BE2C (cell line): ENCODE results near the gene TMEM151A. TPM values are rescaled to one million over a fixed set of nuclear protein-coding genes. Genes with fewer than 3 reads are reported as not detected.

Experiments
- DNase-seq: peaks from one replicate; pipeline ENCODE4 v3.0.0-alpha.2; 2020
- H3K27me3 ChIP-seq: fragments of 250-450 bp; sonication (Bioruptor Pico); 2 replicates; pipeline ENCODE4 v1.5.1; 2020; ENCODE audit warnings: mild to moderate bottlenecking
- H3K36me3 ChIP-seq: fragments of 250-450 bp; sonication (Bioruptor Pico); 2 replicates; pipeline ENCODE4 v1.5.1; 2020; ENCODE audit warnings: mild to moderate bottlenecking
- H3K4me1 ChIP-seq: fragments of 250-450 bp; sonication (Bioruptor Pico); 2 replicates; pipeline ENCODE4 v1.5.1; 2020
- H3K4me3 ChIP-seq: 2 replicates; pipeline ENCODE4 v1.5.1; 2011; ENCODE audit warnings: low read depth, low read length
- H3K9me3 ChIP-seq: fragments of 250-450 bp; sonication (Bioruptor Pico); 2 replicates; pipeline ENCODE4 v1.5.1; 2020
- CTCF ChIP-seq: IDR thresholded peaks from 2 replicates; pipeline ENCODE4 v1.5.1; 2012; ENCODE audit warnings: mild to moderate bottlenecking, low read depth, low read length
- polyA plus RNA-seq: library from polyadenylated mRNA; unstranded; fragments of >200 nt; gene quantifications from one replicate; pipeline ENCODE4 v1.2.1, GENCODE V29; 2012; ENCODE audit warnings: low read depth, missing spikeins; ENCODE audit not compliant: insufficient read length, insufficient read depth

Gene TMEM151A
- polyA plus RNA-seq, result 16.8 TPM

- no peak for TF ChIP-seq CTCF
- Histone ChIP-seq H3K4me3 (peak within 1 kb of the TSS; percentile 60), H3K4me1 (peaks cover 5% of the 10 kb centered on the region), H3K27me3 (no peaks in the 10 kb centered on the region), H3K36me3 (peaks cover under 1% of the 10 kb centered on the region; the same call in 1 of the 2 replicates), H3K9me3 (no peaks in the 10 kb centered on the region)
- peak; percentile 56 for DNase-seq
Observed at GRCh38 chr11:66291706-66292542, at the start of gene TMEM151A. TSS of gene TMEM151A (plus strand) at chr11:66291894. CDS start at chr11:66292014, 120 bp downstream.

- Histone ChIP-seq H3K4me1 (no peaks in the 10 kb centered on the region), H3K27me3 (no peaks in the 10 kb centered on the region), H3K36me3 (peaks cover 3% of the 10 kb centered on the region)
Observed at GRCh38 chr11:66242095-66242765, 49.5 kb upstream of the TMEM151A start.

DNA sequence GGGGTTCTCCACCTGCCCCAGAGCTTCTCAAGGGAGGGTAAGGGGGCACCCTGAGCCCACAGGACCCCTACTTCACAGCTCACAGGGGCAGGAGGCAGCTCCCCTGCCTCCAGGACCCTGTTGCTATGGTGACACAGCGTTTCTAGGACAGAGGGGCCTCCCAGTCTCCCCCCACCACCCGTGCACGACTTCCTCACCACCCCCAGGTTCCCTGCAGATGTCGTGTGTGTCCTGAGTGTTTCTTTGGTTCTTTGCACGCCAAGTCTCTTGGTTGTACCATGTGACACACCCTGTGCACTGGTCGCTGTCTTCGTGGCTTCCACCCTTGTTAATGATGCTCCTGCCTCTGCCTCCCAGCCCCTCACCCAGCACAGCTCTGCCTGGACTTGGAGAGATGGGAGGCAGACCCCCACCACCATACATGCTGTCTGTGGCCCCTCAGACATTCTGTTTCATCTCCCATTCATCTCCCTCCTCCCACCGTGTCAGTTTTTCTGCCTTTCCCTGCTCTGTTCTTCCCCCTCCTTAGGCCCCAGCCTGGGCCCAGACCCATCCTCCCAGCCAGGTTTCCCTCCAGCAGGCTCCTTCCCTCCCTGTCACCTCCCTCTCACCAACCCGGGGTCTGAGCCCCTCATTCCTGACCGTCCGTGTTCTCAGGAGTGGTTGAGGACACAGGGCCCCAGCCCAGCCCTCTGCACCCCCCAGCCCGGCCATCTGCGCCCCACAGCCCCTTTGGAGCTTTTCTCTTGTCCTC lies 47.7 kb upstream of the TMEM151A start:
- no peak for DNase-seq
- Histone ChIP-seq H3K36me3 (no peaks in the 10 kb centered on the region; the same call in 1 of the 2 replicates), H3K4me1 (no peaks in the 10 kb centered on the region), H3K4me3 (no peak overlapping the region), H3K9me3 (no peaks in the 10 kb centered on the region), H3K27me3 (no peaks in the 10 kb centered on the region)
- TF ChIP-seq CTCF, result no peak

More at GRCh38 chr11:66242095-66242765, 49.5 kb upstream of the TMEM151A start:
- Histone ChIP-seq H3K9me3 (no peaks in the 10 kb centered on the region), H3K4me3 (no peak overlapping the region)
- no peak for TF ChIP-seq CTCF
- no peak for DNase-seq

DNA sequence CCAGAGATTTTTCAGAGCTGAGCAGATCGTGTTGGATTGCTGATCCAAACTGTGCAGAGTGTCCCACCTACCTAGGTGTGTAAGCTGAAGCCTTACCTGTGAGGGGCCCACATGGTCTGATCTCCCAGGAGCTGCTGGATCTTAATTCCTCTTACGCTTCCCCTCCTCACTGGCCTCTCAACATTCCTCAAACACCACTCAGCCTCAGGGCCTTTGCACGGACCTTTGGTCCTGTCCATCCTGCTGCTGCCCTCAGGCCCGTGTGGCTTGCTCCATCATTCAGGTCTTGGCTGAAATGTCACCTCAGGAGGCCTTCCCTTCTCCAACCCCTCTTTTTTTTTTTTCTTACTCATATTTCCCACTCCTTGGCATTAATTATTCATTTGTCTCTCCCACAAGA lies 44.4 kb upstream of the TMEM151A start:
- H3K36me3 ChIP-seq, result no peaks in the 10 kb centered on the region
- no peaks in the 10 kb centered on the region for H3K27me3 ChIP-seq
- no peak overlapping the region for H3K4me3 ChIP-seq
- no peak for DNase-seq
- no peaks in the 10 kb centered on the region for H3K4me1 ChIP-seq
- no peaks in the 10 kb centered on the region for H3K9me3 ChIP-seq
- no peak for TF ChIP-seq CTCF

DNA sequence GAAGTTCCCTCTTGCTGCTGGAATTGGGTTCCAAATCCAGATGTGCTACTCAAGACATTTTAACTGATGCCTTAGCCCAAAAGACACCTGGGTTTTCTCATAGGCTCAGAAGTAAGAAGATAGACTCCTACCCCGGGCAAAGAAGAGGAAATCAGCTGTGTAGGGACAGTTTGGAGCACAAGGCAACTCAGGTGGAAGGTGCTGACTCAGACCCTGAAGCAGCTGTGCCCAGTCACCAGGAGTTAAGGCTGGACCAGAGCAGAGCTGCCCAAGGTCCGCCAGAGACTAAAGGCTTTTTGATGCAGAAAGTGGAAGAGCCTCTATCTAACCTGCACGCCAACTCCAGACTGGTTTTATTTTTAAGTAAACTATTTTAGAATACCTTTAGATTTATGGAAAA lies 43.9 kb upstream of the TMEM151A start:
- TF ChIP-seq CTCF, result no peak
- DNase-seq, result no peak
- no peaks in the 10 kb centered on the region for H3K9me3 ChIP-seq
- H3K4me3 ChIP-seq, result no peak overlapping the region
- no peaks in the 10 kb centered on the region for H3K27me3 ChIP-seq
- no peaks in the 10 kb centered on the region for H3K4me1 ChIP-seq
- H3K36me3 ChIP-seq, result no peaks in the 10 kb centered on the region
